HEK293T (cell line): ENCODE measurements around the gene NUP107.

Experiments used
- CTCF ChIA-PET: fragments of 350-600 bp; formaldehyde crosslinking; extraction: SDS; loops from one replicate; lab custom pipeline; 2021; ENCODE audit warnings: antibody characterized with exemption, inconsistent platforms; lab: Yijun Ruan, JAX
- POLR2A ChIA-PET: fragments of 350-600 bp; formaldehyde crosslinking; extraction: SDS; loops from one replicate; lab custom pipeline; 2020; ENCODE audit warnings: antibody characterized with exemption, inconsistent platforms; lab: Yijun Ruan, JAX
- DNase-seq: peaks from one replicate; pipeline ENCODE4 v3.0.0; 2012; ENCODE audit warnings: mixed read lengths; ENCODE audit errors: extremely low spot score
- ARNT ChIP-seq: fragments of 450-650 bp; IDR thresholded peaks from 2 replicates; pipeline ENCODE4 v1.6.1; 2017; ENCODE audit warnings: mild to moderate bottlenecking
- BHLHE40 ChIP-seq: fragments of 450-650 bp; IDR thresholded peaks from 2 replicates; pipeline ENCODE4 v1.6.1; 2016; ENCODE audit warnings: mild to moderate bottlenecking, moderate library complexity, borderline replicate concordance
- CTBP1 ChIP-seq: fragments of 450-650 bp; IDR thresholded peaks from 2 replicates; pipeline ENCODE4 v1.6.1; 2016; ENCODE audit warnings: borderline replicate concordance
- ELF4 ChIP-seq: fragments of 450-650 bp; IDR thresholded peaks from 2 replicates; pipeline ENCODE4 v1.6.1; 2017; ENCODE audit warnings: antibody characterized with exemption
- FOXA1 ChIP-seq: fragments of 450-650 bp; IDR thresholded peaks from 2 replicates; pipeline ENCODE4 v1.6.1; 2016; ENCODE audit warnings: mild to moderate bottlenecking
- FOXK2 ChIP-seq: fragments of 450-650 bp; IDR thresholded peaks from 2 replicates; pipeline ENCODE4 v1.6.1; 2016; ENCODE audit warnings: mild to moderate bottlenecking
- FOXM1 ChIP-seq: fragments of 450-650 bp; IDR thresholded peaks from 2 replicates; pipeline ENCODE4 v1.6.1; 2017; ENCODE audit warnings: mild to moderate bottlenecking, borderline replicate concordance
- HDGF ChIP-seq: fragments of 450-650 bp; IDR thresholded peaks from 2 replicates; pipeline ENCODE4 v1.6.1; 2017; ENCODE audit warnings: antibody characterized with exemption, borderline replicate concordance
- L3MBTL2 ChIP-seq: fragments of 450-650 bp; conservative IDR thresholded peaks from 2 replicates; pipeline ENCODE4 v1.6.1; 2016; ENCODE audit warnings: mild to moderate bottlenecking
- LEF1 ChIP-seq: fragments of 450-650 bp; IDR thresholded peaks from 2 replicates; pipeline ENCODE4 v1.6.1; 2017; ENCODE audit warnings: mild to moderate bottlenecking, borderline replicate concordance
- NFRKB ChIP-seq: fragments of 450-650 bp; IDR thresholded peaks from 2 replicates; pipeline ENCODE4 v1.6.1; 2016; ENCODE audit warnings: mild to moderate bottlenecking, moderate library complexity
- PKNOX1 ChIP-seq: fragments of 450-650 bp; IDR thresholded peaks from 2 replicates; pipeline ENCODE4 v1.6.1; 2016
- SP1 ChIP-seq: fragments of 450-650 bp; IDR thresholded peaks from 2 replicates; pipeline ENCODE4 v1.6.1; 2017
- SUZ12 ChIP-seq: fragments of 450-650 bp; IDR thresholded peaks from 2 replicates; pipeline ENCODE4 v1.6.1; 2016; ENCODE audit warnings: mild to moderate bottlenecking
- TARDBP ChIP-seq: fragments of 450-650 bp; IDR thresholded peaks from 2 replicates; pipeline ENCODE4 v1.6.1; 2016
- ZNF384 ChIP-seq: fragments of 450-650 bp; IDR thresholded peaks from 2 replicates; pipeline ENCODE4 v1.6.1; 2016

The NUP107 gene

GRCh38 chr12:68755536-68756243 lies 68.9 kb downstream of the NUP107 start:
- TF ChIP-seq ZNF384: no peak
- no peak for TF ChIP-seq FOXA1
- no peak for TF ChIP-seq CTBP1
- no peak for TF ChIP-seq L3MBTL2
- TF ChIP-seq FOXM1: no peak
- no peak for TF ChIP-seq PKNOX1
- TF ChIP-seq ARNT: no peak
- no peak for TF ChIP-seq NFRKB
- TF ChIP-seq SUZ12: no peak
- no peak for TF ChIP-seq FOXK2
- POLR2A ChIA-PET: no interaction called here
- CTCF ChIA-PET: no interaction called here
- DNase-seq: no peak

GRCh38 chr12:68759852-68760251 lies 73.1 kb downstream of the NUP107 start:
- DNase-seq: no peak
- CTCF ChIA-PET: no interaction called here
- POLR2A ChIA-PET: no interaction called here
- TF ChIP-seq FOXM1: no peak
- no peak for TF ChIP-seq ELF4
- TF ChIP-seq ARNT: no peak
- no peak for TF ChIP-seq ZNF384
- no peak for TF ChIP-seq PKNOX1
- TF ChIP-seq BHLHE40: no peak
- no peak for TF ChIP-seq NFRKB
- no peak for TF ChIP-seq SP1
- TF ChIP-seq L3MBTL2: no peak
- no peak for TF ChIP-seq FOXK2
- no peak for TF ChIP-seq CTBP1

GRCh38 chr12:68760806-68761441 lies 74.1 kb downstream of the NUP107 start:
- DNase-seq: no peak
- TF ChIP-seq ARNT: no peak
- TF ChIP-seq ELF4: no peak
- TF ChIP-seq TARDBP: no peak
- TF ChIP-seq FOXA1: no peak
- TF ChIP-seq SP1: no peak
- no peak for TF ChIP-seq BHLHE40
- no peak for TF ChIP-seq HDGF
- no peak for TF ChIP-seq LEF1
- TF ChIP-seq CTBP1: no peak
- no peak for TF ChIP-seq L3MBTL2
- no peak for TF ChIP-seq SUZ12
- no peak for TF ChIP-seq ZNF384
- TF ChIP-seq NFRKB: no peak
- no peak for TF ChIP-seq PKNOX1
- TF ChIP-seq FOXM1: no peak
- no peak for TF ChIP-seq FOXK2
- ChIA-PET CTCF (no interaction called here), POLR2A (no interaction called here)

GRCh38 chr12:68761442-68761812 lies 74.6 kb downstream of the NUP107 start:
- TF ChIP-seq HDGF (no peak), CTBP1 (no peak), FOXM1 (no peak), SUZ12 (no peak), PKNOX1 (no peak), FOXA1 (no peak), NFRKB (no peak), BHLHE40 (no peak), SP1 (no peak), ARNT (no peak), ZNF384 (no peak), TARDBP (no peak), ELF4 (no peak), LEF1 (no peak), L3MBTL2 (no peak), FOXK2 (no peak)
- DNase-seq: no peak
- POLR2A ChIA-PET: no interaction called here
- CTCF ChIA-PET: no interaction called here

GRCh38 chr12:68761901-68762630 lies 75.3 kb downstream of the NUP107 start:
- TF ChIP-seq PKNOX1 (no peak), ZNF384 (no peak), BHLHE40 (no peak), L3MBTL2 (no peak), FOXM1 (no peak), FOXA1 (no peak), LEF1 (no peak), ARNT (no peak), SP1 (no peak), TARDBP (no peak), SUZ12 (no peak), HDGF (no peak), ELF4 (no peak), NFRKB (no peak)
- no peak for DNase-seq
- CTCF ChIA-PET: no interaction called here
- POLR2A ChIA-PET: no interaction called here
